ENCODE results near the gene HIC2.

DNA sequence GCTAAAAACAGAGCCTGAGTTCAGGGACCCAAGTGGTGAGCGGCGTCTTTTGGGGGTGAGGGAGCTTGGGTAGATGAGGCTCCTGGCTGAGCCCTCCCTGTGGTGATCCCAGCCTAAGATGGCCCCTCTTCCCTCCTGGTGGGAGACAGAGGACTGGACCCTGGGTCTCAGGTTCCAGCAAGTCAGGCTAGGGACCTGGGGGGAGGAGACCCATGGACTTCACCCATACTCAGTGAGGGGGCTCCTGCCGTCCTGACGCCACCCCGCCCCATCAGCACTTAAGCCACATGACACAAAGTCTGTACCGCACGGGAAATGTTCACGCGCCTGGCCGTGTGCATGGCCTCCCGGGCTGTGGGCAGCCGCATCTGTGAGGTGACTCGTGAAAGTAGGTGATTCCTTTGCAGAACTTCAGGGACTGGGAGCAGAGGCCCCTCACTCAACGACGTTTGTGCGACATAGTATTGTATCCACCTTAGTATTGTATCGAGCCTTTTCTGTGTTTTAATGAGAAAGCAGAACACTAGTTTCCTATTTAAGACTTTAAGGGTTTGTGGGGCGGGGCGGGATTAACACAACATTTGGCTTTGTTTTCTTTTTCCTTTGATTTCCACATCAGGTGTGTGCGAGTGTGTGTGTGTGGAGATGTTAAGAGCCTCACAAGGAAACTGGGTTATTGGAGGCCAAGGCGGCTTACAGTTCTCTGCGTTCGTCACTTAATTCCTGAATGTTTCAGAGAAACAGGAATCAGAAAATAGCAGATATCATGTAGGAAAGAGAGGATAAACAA lies 31.7 kb downstream of the HIC2 start:
- TF ChIP-seq ZNF720 (CRISPR knock-in tag; IDR thresholded peaks at IDR 0.05), result no peak
- no peak for TF ChIP-seq PCBP1 (IDR thresholded peaks at IDR 0.05; ENCODE audit: borderline replicate concordance, low read depth, low read length)
- TF ChIP-seq PHB2 (IDR thresholded peaks at IDR 0.05; ENCODE audit: partially characterized antibody), result no peak
- TF ChIP-seq ATF7 (IDR thresholded peaks at IDR 0.05), result no peak
- no peak for TF ChIP-seq ATF7 (CRISPR knock-in tag; IDR thresholded peaks at IDR 0.05)
- no peak for TF ChIP-seq MZF1 (CRISPR knock-in tag; IDR thresholded peaks at IDR 0.05; ENCODE audit: borderline replicate concordance)
- TF ChIP-seq POLR2AphosphoS5 (IDR thresholded peaks at IDR 0.05; ENCODE audit: low read depth, low read length), result no peak
- TF ChIP-seq, protein P1, sequence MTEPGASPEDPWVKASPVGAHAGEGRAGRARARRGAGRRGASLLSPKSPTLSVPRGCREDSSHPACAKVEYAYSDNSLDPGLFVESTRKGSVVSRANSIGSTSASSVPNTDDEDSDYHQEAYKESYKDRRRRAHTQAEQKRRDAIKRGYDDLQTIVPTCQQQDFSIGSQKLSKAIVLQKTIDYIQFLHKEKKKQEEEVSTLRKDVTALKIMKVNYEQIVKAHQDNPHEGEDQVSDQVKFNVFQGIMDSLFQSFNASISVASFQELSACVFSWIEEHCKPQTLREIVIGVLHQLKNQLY (CRISPR knock-in tag; IDR thresholded peaks at IDR 0.05), result no peak
- TF ChIP-seq TRIM24 (CRISPR knock-in tag; IDR thresholded peaks at IDR 0.05), result no peak
- TF ChIP-seq XBP1 (CRISPR knock-in tag; IDR thresholded peaks at IDR 0.05), result no peak

Data from HepG2 (cell line).